K562 (cell line): ENCODE results near the gene KLHL41.

Experiments
- ARID3A ChIP-seq: IDR thresholded peaks from 2 replicates; pipeline ENCODE4 v1.6.1; 2012; ENCODE audit warnings: low read depth, low read length, improper control_type of control experiment, borderline replicate concordance
- CTCF ChIP-seq, 3 experiments: IDR thresholded peaks in 2 of 3; conservative IDR thresholded peaks in 1 of 3; 2 replicates each; pipeline ENCODE4 v1.5.1; 2011 to 2012; ENCODE audit warnings: low read length in 3 of 3, mild to moderate bottlenecking in 3 of 3, control low read depth in 2 of 3, improper control_type of control experiment in 1 of 3, inconsistent platforms in 1 of 3, low read depth in 1 of 3, mixed read lengths in 1 of 3, moderate library complexity in 1 of 3; ENCODE audit not compliant: insufficient read depth in 2 of 3
- ETV5 ChIP-seq: sonication (generic); formaldehyde crosslinking; IDR thresholded peaks from 2 replicates; pipeline ENCODE4 v1.4.0; 2020; ENCODE audit warnings: low read depth, mild to moderate bottlenecking, missing genetic modification reagents
- FOXA3 ChIP-seq, 2 experiments: fragments of 450-650 bp in 1 of 2; sonication (generic) in 1 of 2; formaldehyde crosslinking; IDR thresholded peaks in 1 of 2; conservative IDR thresholded peaks in 1 of 2; 2 replicates each; pipeline versions ENCODE4 v1.4.0 to v1.8.0; 2020 to 2022; ENCODE audit warnings: mild to moderate bottlenecking in 2 of 2, missing genetic modification reagents in 1 of 2
- MNT ChIP-seq, 2 experiments: fragments of 450-650 bp; conservative IDR thresholded peaks; 2 replicates each; pipeline ENCODE4 v1.6.1; 2017; ENCODE audit warnings: mild to moderate bottlenecking in 2 of 2, moderate library complexity in 2 of 2
- NR1H2 ChIP-seq: sonication (generic); formaldehyde crosslinking; IDR thresholded peaks from 2 replicates; pipeline ENCODE4 v1.4.0; 2020; ENCODE audit warnings: mild to moderate bottlenecking, missing genetic modification reagents
- POLR2AphosphoS5 ChIP-seq: IDR thresholded peaks from 2 replicates; pipeline ENCODE4 v1.6.1; 2011; ENCODE audit warnings: mild to moderate bottlenecking, low read depth, low read length, moderate library complexity; ENCODE audit not compliant: control insufficient read depth, insufficient read depth
- POLR2H ChIP-seq: IDR thresholded peaks from 2 replicates; pipeline ENCODE4 v1.6.1; 2016; ENCODE audit warnings: missing genetic modification characterization, low read depth, mild to moderate bottlenecking, control low read depth, missing compliant biosample characterization, moderate library complexity
- TEAD4 ChIP-seq, 2 experiments: sonication (generic) in 1 of 2; formaldehyde crosslinking in 1 of 2; IDR thresholded peaks; 2 replicates each; pipeline versions ENCODE4 v1.6.1 to v1.8.0; 2012 to 2022; ENCODE audit warnings: borderline replicate concordance in 1 of 2, inconsistent platforms in 1 of 2, low read length in 1 of 2, mild to moderate bottlenecking in 1 of 2, missing genetic modification reagents in 1 of 2
- ZFP30 ChIP-seq: fragments of 250-450 bp; sonication (Bioruptor Pico); IDR thresholded peaks from 2 replicates; pipeline ENCODE4 v1.8.0; 2022; ENCODE audit warnings: moderate library complexity, mild to moderate bottlenecking, inconsistent platforms, borderline replicate concordance
- ZNF274 ChIP-seq: IDR thresholded peaks from 2 replicates; pipeline ENCODE4 v1.6.1; 2011; ENCODE audit warnings: low read depth, mild to moderate bottlenecking, low read length, moderate library complexity, borderline replicate concordance
- ZNF280A ChIP-seq: fragments of 450-650 bp; IDR thresholded peaks from 2 replicates; pipeline ENCODE4 v1.6.1; 2018; ENCODE audit warnings: mild to moderate bottlenecking, low read depth; ENCODE audit not compliant: partially characterized antibody
- ZNF76 ChIP-seq: fragments of 250-450 bp; sonication (Bioruptor Pico); IDR thresholded peaks from 2 replicates; pipeline ENCODE4 v1.4.0; 2020; ENCODE audit warnings: mild to moderate bottlenecking, moderate library complexity, borderline replicate concordance
- ZSCAN29 ChIP-seq: fragments of 450-650 bp; IDR thresholded peaks from 2 replicates; pipeline ENCODE4 v1.6.1; 2017

GRCh38 chr2:169569948-169570347 is 60.4 kb downstream of the KLHL41 start:
- TF ChIP-seq ZNF274: no peak
- TF ChIP-seq NR1H2 (CRISPR knock-in tag): no peak
- TF ChIP-seq POLR2AphosphoS5: no peak
- no peak for TF ChIP-seq ZSCAN29
- TF ChIP-seq ZNF76 (CRISPR knock-in tag): no peak
- TF ChIP-seq TEAD4 (IDR thresholded peaks at IDR 0.05; ENCODE audit: low read length): no peak
- TF ChIP-seq TEAD4 (CRISPR knock-in tag; IDR thresholded peaks at IDR 0.05; ENCODE audit: borderline replicate concordance): no peak
- no peak for TF ChIP-seq FOXA3 (CRISPR knock-in tag; conservative IDR thresholded peaks at IDR 0.05 in 1 of 2, IDR thresholded peaks at IDR 0.05 in 1 of 2)
- no peak for TF ChIP-seq MNT (conservative IDR thresholded peaks at IDR 0.05)
- no peak for TF ChIP-seq CTCF (IDR thresholded peaks at IDR 0.05 in 2 of 3, conservative IDR thresholded peaks at IDR 0.05 in 1 of 3; ENCODE audit: insufficient read depth in 2 of 3, low read depth in 1 of 3, low read length in 3 of 3)
- no peak for TF ChIP-seq ZNF280A
- TF ChIP-seq ETV5 (CRISPR knock-in tag): no peak
- TF ChIP-seq ARID3A: no peak
- TF ChIP-seq POLR2H (tag): no peak
- TF ChIP-seq ZFP30 (CRISPR knock-in tag): no peak
